Suprapubic skin (tissue), 4 donors: ENCODE results near the gene INF2. TPM values are rescaled to one million over a fixed set of nuclear protein-coding genes. Genes with fewer than 3 reads are reported as not detected.
"Not testable (repeated sequence)": the region's sequence is repeated elsewhere in the genome, so short reads cannot be mapped to it uniquely, and the experiment has no call there.

Experiments
- DNase-seq, 2 donors: peaks; one replicate each; pipeline ENCODE4 v3.0.0-alpha.2; 2019; ENCODE audit warnings: low spot score in 2 of 2
- H3K27ac ChIP-seq: fragments of 200-600 bp; sonication (generic); one replicate; pipeline ENCODE4 v1.5.1; 2019
- H3K27me3 ChIP-seq: fragments of 200-600 bp; sonication (generic); one replicate; pipeline ENCODE4 v1.5.1; 2019
- H3K36me3 ChIP-seq: fragments of 200-600 bp; sonication (generic); one replicate; pipeline ENCODE4 v1.5.1; 2019
- H3K4me1 ChIP-seq: fragments of 200-600 bp; sonication (generic); one replicate; pipeline ENCODE4 v1.5.1; 2019
- H3K4me3 ChIP-seq: fragments of 200-600 bp; sonication (generic); one replicate; pipeline ENCODE4 v1.5.1; 2019; ENCODE audit warnings: mild to moderate bottlenecking
- H3K9me3 ChIP-seq: fragments of 200-600 bp; sonication (generic); one replicate; pipeline ENCODE4 v1.5.1; 2019
- CTCF ChIP-seq, 2 donors: fragments of 200-600 bp in 1 of 2; fragments of 450-650 bp in 1 of 2; sonication (generic) in 1 of 2; IDR thresholded peaks; one replicate each; pipeline ENCODE4 v1.5.1; 2016 to 2019; ENCODE audit warnings: antibody characterized with exemption in 2 of 2, mild to moderate bottlenecking in 1 of 2, moderate library complexity in 1 of 2
- EP300 ChIP-seq: sonication (generic); formaldehyde crosslinking; IDR thresholded peaks from one replicate; pipeline ENCODE4 v1.6.1; 2017; ENCODE audit warnings: antibody characterized with exemption
- POLR2A ChIP-seq, 2 donors: fragments of 450-650 bp; IDR thresholded peaks; one replicate each; pipeline ENCODE4 v1.6.1; 2017; ENCODE audit warnings: antibody characterized with exemption in 2 of 2, mild to moderate bottlenecking in 2 of 2, moderate library complexity in 2 of 2
- POLR2AphosphoS5 ChIP-seq, 3 donors: sonication (generic); formaldehyde crosslinking; IDR thresholded peaks; one replicate each; pipeline ENCODE4 v1.6.1; 2017; ENCODE audit warnings: antibody characterized with exemption in 3 of 3
- WGBS: methylation state at CpG from one replicate; pipeline ENCODE4 v1.1.5; 2018; 5-methylcytosine and 5-hydroxymethylcytosine counted together
- total RNA-seq, 4 donors: library from RNA; depleted of rRNA; stranded (reverse); fragments of >200 nt; gene quantifications; one replicate each; pipeline ENCODE4 v1.1.0, GENCODE V29; 2016

The INF2 gene
- total RNA-seq, 4 donors from 2014 or later = 52.1 to 126 (median 81.8) TPM

DNA sequence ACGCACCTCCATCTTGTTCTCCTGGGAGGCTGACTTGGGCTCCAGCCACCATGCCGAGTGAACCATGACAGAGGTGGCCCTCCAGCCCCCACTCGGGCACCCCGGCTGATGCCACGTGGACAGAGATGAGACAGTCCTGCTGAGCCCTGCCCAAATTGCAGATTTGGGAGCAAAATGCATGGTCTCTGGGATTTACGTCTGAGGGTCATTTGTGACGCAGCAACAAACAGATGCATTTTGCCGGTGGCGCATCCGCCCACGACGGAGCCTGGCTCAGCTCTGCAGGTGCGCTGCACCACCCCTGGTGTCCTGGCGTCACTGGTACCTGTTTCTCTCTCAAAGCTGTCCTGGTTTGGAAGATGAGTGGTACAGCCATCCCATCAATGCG is 31.1 kb upstream of the INF2 start:
- no peak for DNase-seq
- no peak overlapping the region for H3K27ac ChIP-seq
- WGBS = 99% methylated on average over 8 of the region's 15 CpGs
- H3K4me1 ChIP-seq = peaks cover 8% of the 10 kb centered on the region
- H3K4me3 ChIP-seq = no peak overlapping the region
- TF ChIP-seq POLR2A (IDR thresholded peaks at IDR 0.05) = no peak
- TF ChIP-seq EP300 = no peak
- TF ChIP-seq CTCF (IDR thresholded peaks at IDR 0.05) = no peak
- TF ChIP-seq POLR2AphosphoS5 (IDR thresholded peaks at IDR 0.05) = no peak
- peaks cover 22% of the 10 kb centered on the region for H3K27me3 ChIP-seq
- no peaks in the 10 kb centered on the region for H3K36me3 ChIP-seq
- no peaks in the 10 kb centered on the region for H3K9me3 ChIP-seq

- TF ChIP-seq EP300 (no peak), POLR2AphosphoS5 (IDR thresholded peaks at IDR 0.05) (no peak), CTCF (IDR thresholded peaks at IDR 0.05) (no peak), POLR2A (IDR thresholded peaks at IDR 0.05) (no peak)
- Histone ChIP-seq H3K4me1 (peaks cover 8% of the 10 kb centered on the region), H3K36me3 (no peaks in the 10 kb centered on the region), H3K9me3 (no peaks in the 10 kb centered on the region), H3K27ac (no peak overlapping the region), H3K4me3 (no peak overlapping the region), H3K27me3 (peaks cover 22% of the 10 kb centered on the region)
- DNase-seq = no peak
- WGBS = 70% methylated on average over 4 of the region's 5 CpGs
Measured at GRCh38 chr14:104659146-104659545, 30.3 kb upstream of the INF2 start.

GRCh38 chr14:104659764-104660523 is 29.5 kb upstream of the INF2 start:
- Histone ChIP-seq H3K27me3 (peaks cover 22% of the 10 kb centered on the region), H3K9me3 (no peaks in the 10 kb centered on the region), H3K4me1 (peaks cover 8% of the 10 kb centered on the region), H3K27ac (no peak overlapping the region), H3K4me3 (no peak overlapping the region), H3K36me3 (no peaks in the 10 kb centered on the region)
- no peak for DNase-seq
- TF ChIP-seq POLR2A (IDR thresholded peaks at IDR 0.05) (no peak), CTCF (IDR thresholded peaks at IDR 0.05) (no peak), POLR2AphosphoS5 (IDR thresholded peaks at IDR 0.05) (no peak), EP300 (no peak)
- WGBS = 42% methylated on average over 15 of the region's 43 CpGs

- no peak for TF ChIP-seq EP300
- no peak overlapping the region for H3K27ac ChIP-seq
- H3K27me3 ChIP-seq = peaks cover 22% of the 10 kb centered on the region
- H3K36me3 ChIP-seq = no peaks in the 10 kb centered on the region
- H3K4me1 ChIP-seq = peaks cover 12% of the 10 kb centered on the region
- H3K9me3 ChIP-seq = no peaks in the 10 kb centered on the region
- DNase-seq = no peak
- 57% methylated on average over 10 of the region's 13 CpGs for WGBS
- H3K4me3 ChIP-seq = no peak overlapping the region
Measured at GRCh38 chr14:104660597-104660996, 28.8 kb upstream of the INF2 start.

GRCh38 chr14:104661086-104661485 is 28.3 kb upstream of the INF2 start:
- no peaks in the 10 kb centered on the region for H3K9me3 ChIP-seq
- H3K4me1 ChIP-seq = peaks cover 17% of the 10 kb centered on the region
- 70% methylated on average over 2 of the region's 2 CpGs for WGBS
- H3K27ac ChIP-seq = no peak overlapping the region
- DNase-seq = no peak
- no peak for TF ChIP-seq POLR2A (IDR thresholded peaks at IDR 0.05)
- no peak for TF ChIP-seq POLR2AphosphoS5 (IDR thresholded peaks at IDR 0.05)
- no peak for TF ChIP-seq CTCF (IDR thresholded peaks at IDR 0.05)
- TF ChIP-seq EP300 = no peak
- peaks cover 22% of the 10 kb centered on the region for H3K27me3 ChIP-seq
- no peak overlapping the region for H3K4me3 ChIP-seq
- H3K36me3 ChIP-seq = no peaks in the 10 kb centered on the region

GRCh38 chr14:104661528-104662157 is 27.8 kb upstream of the INF2 start:
- not testable (repeated sequence) for H3K36me3 ChIP-seq, H3K27ac ChIP-seq, H3K9me3 ChIP-seq, H3K4me3 ChIP-seq, DNase-seq
- 92% methylated on average over 18 of the region's 18 CpGs for WGBS
- peaks cover 22% of the 10 kb centered on the region for H3K27me3 ChIP-seq
- H3K4me1 ChIP-seq = peaks cover 20% of the 10 kb centered on the region

DNA sequence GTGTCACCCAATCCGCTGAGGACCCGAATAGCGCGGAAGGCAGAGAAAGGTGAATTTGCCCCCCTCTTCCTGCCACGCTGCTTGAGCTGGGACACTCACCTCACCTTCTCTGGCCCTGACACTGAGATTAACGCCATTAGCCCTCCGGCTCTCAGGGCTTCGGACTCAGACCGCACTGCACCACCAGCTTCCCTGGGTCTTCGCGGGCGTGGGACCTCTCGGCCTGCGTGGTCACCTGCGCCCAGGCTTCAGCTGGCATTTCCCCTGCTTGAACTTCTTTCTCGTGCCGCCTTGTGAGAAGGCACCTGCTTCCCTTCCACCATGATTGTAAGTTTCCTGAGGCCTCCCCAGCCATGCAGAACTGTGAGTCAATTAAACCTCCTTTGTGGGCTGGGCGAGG is 26.9 kb upstream of the INF2 start:
- H3K4me3 ChIP-seq, DNase-seq, H3K36me3 ChIP-seq, H3K9me3 ChIP-seq, H3K27ac ChIP-seq: not testable (repeated sequence)
- Histone ChIP-seq H3K4me1 (peaks cover 20% of the 10 kb centered on the region), H3K27me3 (peaks cover 22% of the 10 kb centered on the region)
- 97% methylated on average over 13 of the region's 18 CpGs for WGBS
